SK-N-MC (cell line): ENCODE measurements around the gene ANKLE1.
A peak's percentile ranks its signal among the peaks of the same experiment; 100 is the strongest.
"Not testable (repeated sequence)": the region's sequence is repeated elsewhere in the genome, so short reads cannot be mapped to it uniquely, and the experiment has no call there.

Experiments
- DNase-seq: peaks from one replicate; pipeline ENCODE4 v3.0.0-alpha.2; 2011; ENCODE audit warnings: low read depth, low spot score
- H3K27ac ChIP-seq: fragments of 200-600 bp; sonication (generic); 2 replicates; pipeline ENCODE4 v1.5.1; 2016; ENCODE audit warnings: mixed run types
- H3K36me3 ChIP-seq: fragments of 200-600 bp; sonication (generic); 2 replicates; pipeline ENCODE4 v1.6.1; 2017; ENCODE audit warnings: antibody characterized with exemption, low read length, mixed read lengths; ENCODE audit not compliant: insufficient read depth
- H3K4me3 ChIP-seq: fragments of 200-600 bp; sonication (generic); 2 replicates; pipeline ENCODE4 v1.5.1; 2016
- H3K9ac ChIP-seq: fragments of 200-600 bp; sonication (generic); 2 replicates; pipeline ENCODE4 v1.8.0; 2017; ENCODE audit warnings: mixed run types, mixed read lengths; ENCODE audit not compliant: insufficient read length
- H3K9me3 ChIP-seq: fragments of 200-600 bp; sonication (generic); 2 replicates; pipeline ENCODE4 v1.6.1; 2017; ENCODE audit warnings: low read depth, mild to moderate bottlenecking, antibody characterized with exemption, low read length, moderate library complexity, mixed read lengths
- EZH2 ChIP-seq: fragments of 200-600 bp; sonication (generic); IDR thresholded peaks from one replicate; pipeline ENCODE4 v1.6.1; 2017; ENCODE audit warnings: antibody characterized with exemption
- FOXP2 ChIP-seq: optimal IDR thresholded peaks from 2 replicates; pipeline ENCODE3; 2011; ENCODE audit warnings: mild to moderate bottlenecking, moderate library complexity; ENCODE audit not compliant: insufficient read depth; ENCODE audit errors: extremely low read length, control extremely low read depth
- POLR2AphosphoS5 ChIP-seq: IDR thresholded peaks from 2 replicates; pipeline ENCODE4 v1.6.1; 2012; ENCODE audit warnings: mild to moderate bottlenecking, low read depth, low read length, borderline replicate concordance

Gene ANKLE1

GRCh38 chr19:17266975-17267788, 14.5 kb upstream of the ANKLE1 start, which contains the start of gene BABAM1:
BABAM1 (plus strand) TSS chr19:17267443; CDS start chr19:17268807, 1,364 bp downstream.
- peak within 1 kb of the TSS; percentile 99 for H3K4me3 ChIP-seq
- peak within 1 kb of the TSS; percentile 89 for H3K9ac ChIP-seq
- TF ChIP-seq FOXP2 (no peak), EZH2 (no peak), POLR2AphosphoS5 (peak; percentile 90)
- H3K9me3 ChIP-seq: no peaks in the 10 kb centered on the region
- peak within 1 kb of the TSS; percentile 71; the same call in 1 of the 2 replicates for H3K27ac ChIP-seq
- peak; percentile 100 for DNase-seq
- peaks cover 10% of the 10 kb centered on the region; the same call in 1 of the 2 replicates for H3K36me3 ChIP-seq

- TF ChIP-seq EZH2 (no peak), POLR2AphosphoS5 (no peak), FOXP2 (no peak)
- H3K27ac ChIP-seq: no peak overlapping the region
- H3K9me3 ChIP-seq: no peaks in the 10 kb centered on the region
- H3K36me3 ChIP-seq: peaks cover 10% of the 10 kb centered on the region; the same call in 1 of the 2 replicates
- DNase-seq: no peak
- no peak overlapping the region for H3K9ac ChIP-seq
- no peak overlapping the region for H3K4me3 ChIP-seq
Measured at GRCh38 chr19:17268754-17269153, 12.9 kb upstream of the ANKLE1 start.

GRCh38 chr19:17274892-17275291, 6.8 kb upstream of the ANKLE1 start:
- DNase-seq, H3K9ac ChIP-seq, H3K9me3 ChIP-seq, H3K4me3 ChIP-seq, H3K27ac ChIP-seq: not testable (repeated sequence)
- H3K36me3 ChIP-seq: peaks cover 26% of the 10 kb centered on the region; the same call in 1 of the 2 replicates

- H3K9ac ChIP-seq: no peak overlapping the region
- no peak overlapping the region for H3K4me3 ChIP-seq
- H3K27ac ChIP-seq: no peak overlapping the region
- peaks cover 26% of the 10 kb centered on the region; the same call in 1 of the 2 replicates for H3K36me3 ChIP-seq
- no peak for TF ChIP-seq FOXP2
- TF ChIP-seq POLR2AphosphoS5: no peak
- TF ChIP-seq EZH2: no peak
- DNase-seq: no peak
- no peaks in the 10 kb centered on the region for H3K9me3 ChIP-seq
Measured at GRCh38 chr19:17275441-17276175, 6.1 kb upstream of the ANKLE1 start.

- Histone ChIP-seq H3K9me3 (no peaks in the 10 kb centered on the region), H3K9ac (no peak overlapping the region), H3K27ac (no peak overlapping the region), H3K4me3 (no peak overlapping the region), H3K36me3 (peaks cover 21% of the 10 kb centered on the region; the same call in 1 of the 2 replicates)
- no peak for TF ChIP-seq POLR2AphosphoS5
- TF ChIP-seq FOXP2: no peak
- no peak for TF ChIP-seq EZH2
- DNase-seq: no peak
Measured at GRCh38 chr19:17279436-17279835, 2.3 kb upstream of the ANKLE1 start.

GRCh38 chr19:17282488-17283125, 906 bp downstream of the ANKLE1 start:
- no peak overlapping the region for H3K27ac ChIP-seq

GRCh38 chr19:17283504-17283996, 1.8 kb downstream of the ANKLE1 start:
- no peak overlapping the region for H3K9ac ChIP-seq
- TF ChIP-seq POLR2AphosphoS5: no peak
- no peak for TF ChIP-seq FOXP2
- TF ChIP-seq EZH2: no peak
- peaks cover 8% of the 10 kb centered on the region; the same call in 1 of the 2 replicates for H3K36me3 ChIP-seq

More at GRCh38 chr19:17282488-17283125, 906 bp downstream of the ANKLE1 start:
- DNase-seq: no peak
- Histone ChIP-seq H3K9ac (peak overlapping the region; percentile 43), H3K9me3 (no peaks in the 10 kb centered on the region), H3K36me3 (peaks cover 8% of the 10 kb centered on the region; the same call in 1 of the 2 replicates), H3K4me3 (peak overlapping the region; percentile 78)
- TF ChIP-seq FOXP2: no peak
- no peak for TF ChIP-seq EZH2
- peak; percentile 20; the same call in 1 of the 2 replicates for TF ChIP-seq POLR2AphosphoS5

More at GRCh38 chr19:17283504-17283996, 1.8 kb downstream of the ANKLE1 start:
- H3K4me3 ChIP-seq: no peak overlapping the region
- H3K27ac ChIP-seq: no peak overlapping the region
- H3K9me3 ChIP-seq: no peaks in the 10 kb centered on the region
- no peak for DNase-seq
